Omental fat pad (tissue), 4 donors: Measurements from ENCODE around the gene ACCS. TPM values are rescaled to one million over a fixed set of nuclear protein-coding genes. Genes with fewer than 3 reads are reported as not detected.

ENCODE experiments used
- ATAC-seq: fragments of 150-250 bp; one replicate; pipeline ENCODE4 v1.9.1; 2016; ENCODE audit warnings: mild to moderate bottlenecking, moderate library complexity; ENCODE audit not compliant: low FRiP score
- DNase-seq: peaks from one replicate; pipeline ENCODE4 v3.0.0-alpha.2; 2019; ENCODE audit warnings: low spot score
- CTCF ChIP-seq, 3 donors: fragments of 450-650 bp; IDR thresholded peaks; one replicate each; pipeline ENCODE4 v1.5.1; 2016 to 2017; ENCODE audit warnings: antibody characterized with exemption in 3 of 3, mild to moderate bottlenecking in 3 of 3, moderate library complexity in 2 of 3
- total RNA-seq, 4 donors: library from RNA; depleted of rRNA; stranded (reverse); fragments of >200 nt; gene quantifications; one replicate each; pipeline ENCODE4 v1.1.0, GENCODE V29; 2016

Gene ACCS
- total RNA-seq, 4 donors from 2014 or later, result 13.8 to 38.0 (median 19.7) TPM

GRCh38 chr11:44025727-44026126, 40.3 kb upstream of the ACCS start:
- DNase-seq (no peak), ATAC-seq (no peak)
- no peak for TF ChIP-seq CTCF (IDR thresholded peaks at IDR 0.05)

- no peak for TF ChIP-seq CTCF (IDR thresholded peaks at IDR 0.05)
- ATAC-seq (no peak), DNase-seq (no peak)
Measured at GRCh38 chr11:44028401-44028800, 37.7 kb upstream of the ACCS start.

- TF ChIP-seq CTCF (IDR thresholded peaks at IDR 0.05), result no peak
- DNase-seq, result no peak
- no peak for ATAC-seq
Measured at GRCh38 chr11:44028816-44029506, 37.1 kb upstream of the ACCS start.

GRCh38 chr11:44029507-44029845, 36.6 kb upstream of the ACCS start:
- no peak for TF ChIP-seq CTCF (IDR thresholded peaks at IDR 0.05)
- no peak for DNase-seq
- no peak for ATAC-seq

- peak; percentile 48 for ATAC-seq
- TF ChIP-seq CTCF (IDR thresholded peaks at IDR 0.05), result no peak
- DNase-seq, result no peak
Measured at GRCh38 chr11:44029977-44030911, 35.8 kb upstream of the ACCS start.

- ATAC-seq (no peak), DNase-seq (no peak)
- TF ChIP-seq CTCF (IDR thresholded peaks at IDR 0.05), result no peak
Measured at GRCh38 chr11:44030996-44031395, 35.1 kb upstream of the ACCS start.
